PC-3 (cell line): ENCODE data around the gene KSR1. TPM values are rescaled to one million over a fixed set of nuclear protein-coding genes. Genes with fewer than 3 reads are reported as not detected.

Experiments
- ATAC-seq: fragments of 200-7000 bp; cut with Tn5 transposase; 2 replicates; pipeline ENCODE4 v1.9.1; 2020; ENCODE audit warnings: mild to moderate bottlenecking, moderate library complexity
- BruUV-seq: library from RNA; stranded (reverse); fragments of 400-500 nt; replicated peaks from 2 replicates; lab custom pipeline; 2021; lab: Mats Ljungman, UMichigan
- CTCF ChIA-PET: fragments of 300-600 bp; sonication (Branson Sonifier 250); formaldehyde crosslinking; loops from one replicate; lab custom pipeline; 2022; ENCODE audit warnings: antibody characterized with exemption; lab: Charles Lee
- POLR2A ChIA-PET: fragments of 300-600 bp; sonication (Branson Sonifier 250); formaldehyde crosslinking; loops from one replicate; lab custom pipeline; 2022; ENCODE audit warnings: antibody characterized with exemption; ENCODE audit not compliant: unreplicated experiment; lab: Charles Lee
- DNase-seq: peaks from one replicate; pipeline ENCODE4 v3.0.0-alpha.2; 2015
- H2AFZ ChIP-seq: fragments of 300-600 bp; sonication (generic); 2 replicates; pipeline ENCODE4 v1.6.0; 2016; ENCODE audit warnings: antibody characterized with exemption, low read length
- H3F3A ChIP-seq: fragments of 300-600 bp; sonication (generic); one replicate; pipeline ENCODE4 v1.6.0; 2017; ENCODE audit warnings: antibody characterized with exemption, low read length, control low read depth, mild to moderate bottlenecking; ENCODE audit not compliant: unreplicated experiment
- H3K27ac ChIP-seq: fragments of 300-600 bp; sonication (generic); 2 replicates; pipeline ENCODE4 v1.5.1; 2016; ENCODE audit warnings: mild to moderate bottlenecking, low read length
- H3K27me3 ChIP-seq: fragments of 300-600 bp; sonication (generic); 2 replicates; pipeline ENCODE4 v1.6.1; 2016; ENCODE audit warnings: low read length, mixed read lengths
- H3K36me3 ChIP-seq: fragments of 300-600 bp; sonication (generic); 2 replicates; pipeline ENCODE4 v1.6.1; 2016; ENCODE audit warnings: low read depth, mixed run types, low read length, mixed read lengths
- H3K4me1 ChIP-seq: fragments of 300-600 bp; sonication (generic); 2 replicates; pipeline ENCODE4 v1.5.1; 2016; ENCODE audit warnings: low read length; ENCODE audit not compliant: insufficient read depth
- H3K4me2 ChIP-seq: fragments of 300-600 bp; sonication (generic); 2 replicates; pipeline ENCODE4 v1.6.0; 2016; ENCODE audit warnings: low read length
- H3K4me3 ChIP-seq: fragments of 300-600 bp; sonication (generic); 2 replicates; pipeline ENCODE4 v1.5.1; 2016; ENCODE audit warnings: mild to moderate bottlenecking, low read length, mixed read lengths
- H3K79me2 ChIP-seq: fragments of 300-600 bp; sonication (generic); 2 replicates; pipeline ENCODE4 v1.6.1; 2017; ENCODE audit warnings: low read length, mixed read lengths
- H3K9ac ChIP-seq: fragments of 300-600 bp; sonication (generic); 2 replicates; pipeline ENCODE4 v1.6.0; 2016; ENCODE audit warnings: mild to moderate bottlenecking, low read length
- H3K9me2 ChIP-seq: fragments of 300-600 bp; sonication (generic); replicated peaks from 2 replicates; pipeline ENCODE4 v1.6.1; 2016; ENCODE audit warnings: mixed run types, low read length, mixed read lengths
- H3K9me3 ChIP-seq: fragments of 300-600 bp; sonication (generic); 2 replicates; pipeline ENCODE4 v1.6.1; 2016; ENCODE audit warnings: low read length, mixed read lengths
- H4K20me1 ChIP-seq: fragments of 300-600 bp; sonication (generic); 2 replicates; pipeline ENCODE4 v1.6.1; 2016; ENCODE audit warnings: low read length, mixed read lengths
- EZH2 ChIP-seq: fragments of 300-600 bp; sonication (generic); IDR thresholded peaks from one replicate; pipeline ENCODE4 v1.6.1; 2017; ENCODE audit warnings: antibody characterized with exemption, mild to moderate bottlenecking, low read length; ENCODE audit not compliant: unreplicated experiment
- EZH2phosphoT487 ChIP-seq: fragments of 300-600 bp; sonication (generic); IDR thresholded peaks from 2 replicates; pipeline ENCODE4 v1.6.1; 2018; ENCODE audit warnings: mild to moderate bottlenecking, antibody characterized with exemption, low read length, borderline replicate concordance
- intact Hi-C: fragments of 100-400 bp; cut with micrococcal nuclease; formaldehyde crosslinking; loops from 2 replicates; pipeline ENCODE4 v1.9.0; 2023
- total RNA-seq: library from RNA; depleted of rRNA; stranded (reverse); fragments of >200 nt; gene quantifications from 2 replicates; pipeline ENCODE4 v1.2.3, GENCODE V29; 2014
- TF ChIP-seq, protein P1 (sequence below): fragments of 300-600 bp; sonication (generic); conservative IDR thresholded peaks from 2 replicates; pipeline ENCODE4 v1.5.1; 2017; ENCODE audit warnings: antibody characterized with exemption, low read depth, mild to moderate bottlenecking, low read length

The KSR1 gene
- total RNA-seq, 1 experiment from 2014 or later: 1.0 TPM

DNA sequence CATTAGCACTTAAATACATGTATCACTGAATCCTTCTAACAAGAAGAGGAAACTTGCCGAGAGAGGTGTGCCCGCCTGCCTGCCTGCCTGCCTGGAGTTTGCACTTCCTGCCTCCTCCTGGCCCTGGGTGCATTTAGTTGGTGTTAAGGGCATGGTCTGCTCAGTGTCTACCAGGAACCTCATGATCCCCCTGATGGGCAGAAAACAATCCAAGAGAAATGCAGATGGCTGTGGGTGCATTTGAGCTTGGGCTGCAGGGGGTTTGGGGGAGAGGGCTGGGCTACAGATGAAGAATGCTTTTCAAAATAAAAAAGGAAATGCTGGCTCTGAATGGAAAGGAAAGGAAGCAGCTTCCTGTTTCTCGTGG lies 10.1 kb downstream of the KSR1 start:
- no peaks in the 10 kb centered on the region; the same call in 1 of the 2 replicates for H3K4me1 ChIP-seq
- H3F3A ChIP-seq: no peaks in the 10 kb centered on the region
- BruUV-seq: no TSS peak
- ATAC-seq (no peak), DNase-seq (no peak)
- no peak overlapping the region for H3K4me2 ChIP-seq
- no peak overlapping the region for H3K27ac ChIP-seq
- POLR2A ChIA-PET: no interaction called here
- H3K36me3 ChIP-seq: no peaks in the 10 kb centered on the region
- H3K4me3 ChIP-seq: no peak overlapping the region
- no peaks in the 10 kb centered on the region for H3K27me3 ChIP-seq
- H3K79me2 ChIP-seq: no peaks in the 10 kb centered on the region
- no peaks in the 10 kb centered on the region for H3K9me2 ChIP-seq
- intact Hi-C loops: no loop called here
- CTCF ChIA-PET: no interaction called here
- H4K20me1 ChIP-seq: no peaks in the 10 kb centered on the region
- no peak overlapping the region for H3K9ac ChIP-seq
- H3K9me3 ChIP-seq: no peaks in the 10 kb centered on the region
- H2AFZ ChIP-seq: no peak overlapping the region
- TF ChIP-seq EZH2phosphoT487: no peak
- no peak for TF ChIP-seq EZH2
- TF ChIP-seq, protein P1, sequence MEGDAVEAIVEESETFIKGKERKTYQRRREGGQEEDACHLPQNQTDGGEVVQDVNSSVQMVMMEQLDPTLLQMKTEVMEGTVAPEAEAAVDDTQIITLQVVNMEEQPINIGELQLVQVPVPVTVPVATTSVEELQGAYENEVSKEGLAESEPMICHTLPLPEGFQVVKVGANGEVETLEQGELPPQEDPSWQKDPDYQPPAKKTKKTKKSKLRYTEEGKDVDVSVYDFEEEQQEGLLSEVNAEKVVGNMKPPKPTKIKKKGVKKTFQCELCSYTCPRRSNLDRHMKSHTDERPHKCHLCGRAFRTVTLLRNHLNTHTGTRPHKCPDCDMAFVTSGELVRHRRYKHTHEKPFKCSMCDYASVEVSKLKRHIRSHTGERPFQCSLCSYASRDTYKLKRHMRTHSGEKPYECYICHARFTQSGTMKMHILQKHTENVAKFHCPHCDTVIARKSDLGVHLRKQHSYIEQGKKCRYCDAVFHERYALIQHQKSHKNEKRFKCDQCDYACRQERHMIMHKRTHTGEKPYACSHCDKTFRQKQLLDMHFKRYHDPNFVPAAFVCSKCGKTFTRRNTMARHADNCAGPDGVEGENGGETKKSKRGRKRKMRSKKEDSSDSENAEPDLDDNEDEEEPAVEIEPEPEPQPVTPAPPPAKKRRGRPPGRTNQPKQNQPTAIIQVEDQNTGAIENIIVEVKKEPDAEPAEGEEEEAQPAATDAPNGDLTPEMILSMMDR: no peak

DNA sequence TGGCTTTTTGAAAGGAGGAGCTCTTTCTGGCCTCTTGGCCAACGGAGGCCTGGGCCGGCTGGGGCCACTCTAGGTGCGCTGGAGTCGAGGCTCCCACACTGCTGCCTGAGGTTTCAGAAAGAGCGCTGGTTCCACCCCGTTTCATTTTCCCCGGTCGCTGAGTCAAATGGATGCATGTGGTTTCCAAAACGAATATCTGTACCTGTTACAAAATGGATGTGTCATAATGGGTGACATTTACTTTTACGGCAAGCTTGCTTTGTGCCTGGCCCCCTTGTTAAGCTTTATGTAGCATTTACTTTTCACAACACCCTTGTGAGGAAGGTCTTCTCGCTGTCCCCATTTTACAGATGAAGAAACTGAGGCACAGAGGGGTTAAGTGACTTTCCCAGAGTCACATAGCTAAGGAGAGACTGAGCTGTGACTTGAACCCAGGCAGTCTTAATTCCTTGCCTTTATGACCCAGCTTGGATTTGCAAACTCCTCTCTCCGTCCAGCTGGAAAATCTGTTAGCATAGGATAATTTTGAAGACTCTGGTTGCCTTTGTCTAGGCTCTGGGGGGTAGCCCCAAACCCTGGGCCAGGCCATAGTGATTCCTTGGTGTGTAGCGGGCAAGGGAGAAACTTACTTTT lies 10.6 kb downstream of the KSR1 start:
- no peaks in the 10 kb centered on the region for H3K9me3 ChIP-seq
- H3K27me3 ChIP-seq: no peaks in the 10 kb centered on the region
- no peaks in the 10 kb centered on the region for H3K36me3 ChIP-seq
- H3K79me2 ChIP-seq: no peaks in the 10 kb centered on the region
- H2AFZ ChIP-seq: no peak overlapping the region
- H3K4me2 ChIP-seq: no peak overlapping the region
- ATAC-seq (no peak), DNase-seq (no peak)
- H3F3A ChIP-seq: no peaks in the 10 kb centered on the region
- POLR2A ChIA-PET: no interaction called here
- no peak overlapping the region for H3K4me3 ChIP-seq
- intact Hi-C loops: no loop called here
- no TSS peak for BruUV-seq
- no peak overlapping the region for H3K27ac ChIP-seq
- CTCF ChIA-PET: no interaction called here
- TF ChIP-seq, protein P1: no peak
- TF ChIP-seq EZH2phosphoT487: no peak
- no peak for TF ChIP-seq EZH2
- no peak overlapping the region for H3K9ac ChIP-seq
- no peaks in the 10 kb centered on the region for H3K9me2 ChIP-seq
- H4K20me1 ChIP-seq: no peaks in the 10 kb centered on the region
- no peaks in the 10 kb centered on the region; the same call in 1 of the 2 replicates for H3K4me1 ChIP-seq

DNA sequence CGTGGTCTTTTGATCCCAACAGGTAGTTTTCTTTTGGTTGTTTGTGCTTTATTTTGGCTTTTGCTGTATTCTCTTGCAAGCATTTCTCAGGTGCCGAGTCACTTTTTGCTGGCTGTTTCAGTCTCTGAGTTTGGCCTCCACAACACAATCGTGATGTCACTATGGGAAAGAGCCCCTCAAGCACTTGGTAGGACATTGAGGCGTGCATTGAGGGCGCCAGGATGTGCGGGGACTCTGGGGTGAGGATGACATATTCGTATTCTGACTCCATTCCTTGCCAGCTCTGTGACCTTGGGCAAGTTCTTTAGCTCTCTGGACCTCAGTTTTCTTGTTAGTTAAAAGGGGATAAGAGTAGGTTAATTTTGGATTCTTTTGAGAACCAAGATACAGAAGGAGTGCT lies 13.0 kb downstream of the KSR1 start:
- POLR2A ChIA-PET: no interaction called here
- no peaks in the 10 kb centered on the region for H4K20me1 ChIP-seq

More for the DNA sequence above, 13.0 kb downstream of the KSR1 start:
- no peak overlapping the region for H3K9ac ChIP-seq
- no peak for DNase-seq
- H3K79me2 ChIP-seq: no peaks in the 10 kb centered on the region
- CTCF ChIA-PET: no interaction called here
- H2AFZ ChIP-seq: no peak overlapping the region
- no peaks in the 10 kb centered on the region for H3F3A ChIP-seq
- no peak overlapping the region for H3K4me2 ChIP-seq
- H3K9me2 ChIP-seq: no peaks in the 10 kb centered on the region
- TF ChIP-seq, protein P1: no peak
- TF ChIP-seq EZH2 (no peak), EZH2phosphoT487 (no peak)
- no TSS peak for BruUV-seq
- H3K36me3 ChIP-seq: no peaks in the 10 kb centered on the region
- no peaks in the 10 kb centered on the region for H3K27me3 ChIP-seq
- H3K4me1 ChIP-seq: no peaks in the 10 kb centered on the region; the same call in 1 of the 2 replicates
- no peak overlapping the region for H3K27ac ChIP-seq
- no peaks in the 10 kb centered on the region for H3K9me3 ChIP-seq
- no peak for ATAC-seq
- H3K4me3 ChIP-seq: no peak overlapping the region
- intact Hi-C loops: no loop called here
